Keratinocyte (primary cell): ENCODE measurements around the gene ARPC4. TPM values are rescaled to one million over a fixed set of nuclear protein-coding genes. Genes with fewer than 3 reads are reported as not detected.

ENCODE experiments used
- DNase-seq: peaks from one replicate; pipeline ENCODE4 v3.0.0-alpha.2; 2011; ENCODE audit warnings: low read depth, missing footprints, low spot score
- FAIRE-seq: peaks from 2 replicates; lab custom pipeline; 2011; peaks lifted over from hg19 to GRCh38; lab: Jason Lieb, UNC
- H2AFZ ChIP-seq: 2 replicates; pipeline ENCODE4 v1.6.0; 2012; ENCODE audit warnings: low read length, control low read depth, inconsistent platforms; ENCODE audit not compliant: control insufficient read depth
- H3K27ac ChIP-seq: 2 replicates; pipeline ENCODE4 v1.5.1; 2011; ENCODE audit warnings: low read length; ENCODE audit not compliant: control insufficient read depth, insufficient read depth
- H3K27me3 ChIP-seq: 3 replicates; pipeline ENCODE4 v1.6.0; 2011; ENCODE audit warnings: low read length; ENCODE audit not compliant: control insufficient read depth, insufficient read depth; ENCODE audit errors: extremely low read depth
- H3K36me3 ChIP-seq, 2 experiments: 2 replicates in 1 of 2; 3 replicates in 1 of 2; pipeline ENCODE4 v1.5.1; 2011; ENCODE audit warnings: low read length in 2 of 2, mild to moderate bottlenecking in 1 of 2; ENCODE audit not compliant: control insufficient read depth in 2 of 2, insufficient read depth in 2 of 2; ENCODE audit errors: extremely low read depth in 1 of 2
- H3K4me1 ChIP-seq: 3 replicates; pipeline ENCODE4 v1.5.1; 2011; ENCODE audit warnings: low read length; ENCODE audit not compliant: control insufficient read depth, insufficient read depth; ENCODE audit errors: extremely low read depth
- H3K4me2 ChIP-seq: 3 replicates; pipeline ENCODE4 v1.6.0; 2011; ENCODE audit warnings: low read depth, low read length; ENCODE audit not compliant: control insufficient read depth, insufficient read depth; ENCODE audit errors: extremely low read depth
- H3K4me3 ChIP-seq, 3 experiments: fragments of 200-600 bp in 1 of 3; sonication (generic) in 1 of 3; 2 replicates in 2 of 3; 3 replicates in 1 of 3; pipeline ENCODE4 v1.5.1; 2011 to 2016; ENCODE audit warnings: low read length in 3 of 3, mild to moderate bottlenecking in 3 of 3, control low read depth in 2 of 3, inconsistent platforms in 1 of 3, low read depth in 1 of 3, mixed read lengths in 1 of 3, mixed run types in 1 of 3, moderate library complexity in 1 of 3; ENCODE audit not compliant: control insufficient read depth in 2 of 3, insufficient read depth in 2 of 3; ENCODE audit errors: extremely low read depth in 1 of 3
- H3K79me2 ChIP-seq: 2 replicates; pipeline ENCODE4 v1.6.0; 2012; ENCODE audit warnings: low read length; ENCODE audit not compliant: control insufficient read depth, insufficient read depth
- H3K9ac ChIP-seq: 3 replicates; pipeline ENCODE4 v1.6.0; 2011; ENCODE audit warnings: low read length; ENCODE audit not compliant: control insufficient read depth, insufficient read depth; ENCODE audit errors: extremely low read depth
- H3K9me1 ChIP-seq: 3 replicates; pipeline ENCODE4 v1.6.0; 2011; ENCODE audit warnings: low read length; ENCODE audit not compliant: control insufficient read depth, insufficient read depth; ENCODE audit errors: extremely low read depth
- H3K9me3 ChIP-seq: 2 replicates; pipeline ENCODE4 v1.5.1; 2012; ENCODE audit warnings: low read depth, low read length; ENCODE audit not compliant: control insufficient read depth
- H4K20me1 ChIP-seq: 3 replicates; pipeline ENCODE4 v1.6.0; 2011; ENCODE audit warnings: low read length; ENCODE audit not compliant: control insufficient read depth, insufficient read depth; ENCODE audit errors: extremely low read depth
- CTCF ChIP-seq, 3 experiments: IDR thresholded peaks in 1 of 3; conservative IDR thresholded peaks in 1 of 3; optimal IDR thresholded peaks in 1 of 3; 2 replicates in 2 of 3; 3 replicates in 1 of 3; pipeline versions ENCODE3 to v1.5.1; 2011; ENCODE audit warnings: low read length in 3 of 3, mild to moderate bottlenecking in 3 of 3, moderate library complexity in 2 of 3, control low read depth in 1 of 3, inconsistent platforms in 1 of 3; ENCODE audit not compliant: insufficient read depth in 2 of 3; ENCODE audit errors: extremely low read depth in 1 of 3
- EZH2 ChIP-seq: IDR thresholded peaks from one replicate; pipeline ENCODE4 v1.6.1; 2012; ENCODE audit warnings: inconsistent platforms, mild to moderate bottlenecking, low read length, moderate library complexity
- dilution Hi-C: fragments of 300-500 bp; cut with MboI; formaldehyde crosslinking; loops from one replicate; pipeline ENCODE4 v1.7.0; 2020; ENCODE audit warnings: low sequenced_read_pairs; ENCODE audit not compliant: extremely low pct_ligation_motif_present
- polyA plus RNA-seq, 5 experiments: library from polyadenylated mRNA; depleted of rRNA in 3 of 5; stranded (reverse) in 3 of 5; stranded (forward) in 1 of 5; unstranded in 1 of 5; fragments of >200 nt; gene quantifications; 1 replicate in 1 of 5; 2 replicates in 3 of 5; 3 replicates in 1 of 5; pipeline versions ENCODE4 v1.2.1 to v1.2.3, GENCODE V29; 2011 to 2012; ENCODE audit warnings: missing spikeins in 2 of 5, low read depth in 1 of 5, low replicate concordance in 1 of 5

ARPC4 gene
- polyA plus RNA-seq, 1 donor (not counting 4 experiments of a cell fraction or from before 2014, with no cell fraction given) = 173 TPM

GRCh38 chr3:9781978-9782603 is 10.8 kb upstream of the ARPC4 start:
- Histone ChIP-seq H3K27ac (no peak overlapping the region), H3K79me2 (no peaks in the 10 kb centered on the region), H3K36me3 (peaks cover 20 to 22% of the 10 kb centered on the region in 2 experiments), H3K4me1 (peaks cover 3% of the 10 kb centered on the region), H2AFZ (no peak overlapping the region), H4K20me1 (no peaks in the 10 kb centered on the region), H3K9me1 (no peaks in the 10 kb centered on the region), H3K27me3 (no peaks in the 10 kb centered on the region), H3K4me2 (no peak overlapping the region), H3K9ac (no peak overlapping the region), H3K4me3 (no peak overlapping the region), H3K9me3 (no peaks in the 10 kb centered on the region)
- TF ChIP-seq CTCF (optimal IDR thresholded peaks at IDR 0.05 in 1 of 3, IDR thresholded peaks at IDR 0.05 in 1 of 3, conservative IDR thresholded peaks at IDR 0.05 in 1 of 3; ENCODE audit: extremely low read depth in 1 of 3, insufficient read depth in 2 of 3, low read length in 3 of 3) (no peak), EZH2 (no peak)
- no peak for DNase-seq
- no peak for FAIRE-seq
- dilution Hi-C loops = no loop called here

- DNase-seq (no peak), FAIRE-seq (no peak)
- Histone ChIP-seq H3K79me2 (no peaks in the 10 kb centered on the region), H3K9me3 (no peaks in the 10 kb centered on the region), H3K36me3 (peaks cover 27 to 28% of the 10 kb centered on the region in 2 experiments), H3K9me1 (no peaks in the 10 kb centered on the region), H4K20me1 (no peaks in the 10 kb centered on the region), H3K27me3 (no peaks in the 10 kb centered on the region), H3K4me2 (no peak overlapping the region), H3K4me1 (peaks cover 2% of the 10 kb centered on the region), H3K9ac (no peak overlapping the region), H3K4me3 (no peak overlapping the region), H2AFZ (no peak overlapping the region), H3K27ac (no peak overlapping the region)
- no peak for TF ChIP-seq EZH2
- peak in 1 of 3 experiments; percentile 22 for TF ChIP-seq CTCF (optimal IDR thresholded peaks at IDR 0.05 in 1 of 3, IDR thresholded peaks at IDR 0.05 in 1 of 3, conservative IDR thresholded peaks at IDR 0.05 in 1 of 3; ENCODE audit: extremely low read depth in 1 of 3, insufficient read depth in 2 of 3, low read length in 3 of 3)
- dilution Hi-C loops = no loop called here
Measured at GRCh38 chr3:9782770-9783169, 10.1 kb upstream of the ARPC4 start.
